HEK293 (cell line): ENCODE data around the gene BFSP2.

Experiments
- CTCF ChIP-seq: fragments of 450-650 bp; formaldehyde crosslinking; IDR thresholded peaks from 2 replicates; pipeline ENCODE4 v1.5.1; 2016; ENCODE audit warnings: missing biosample characterization, missing genetic modification characterization
- KLF8 ChIP-seq: fragments of 450-650 bp; formaldehyde crosslinking; IDR thresholded peaks from 2 replicates; pipeline ENCODE4 v1.5.1; 2016; ENCODE audit warnings: missing biosample characterization, missing genetic modification characterization
- MEIS1 ChIP-seq: sonication (generic); formaldehyde crosslinking; IDR thresholded peaks from 2 replicates; pipeline ENCODE4 v1.8.1; 2022; ENCODE audit warnings: missing genetic modification reagents, mild to moderate bottlenecking, borderline replicate concordance
- ZNF18 ChIP-seq: fragments of 450-650 bp; formaldehyde crosslinking; IDR thresholded peaks from 2 replicates; pipeline ENCODE4 v1.5.1; 2016; ENCODE audit warnings: missing biosample characterization, missing genetic modification characterization
- ZNF19 ChIP-seq: fragments of 450-650 bp; formaldehyde crosslinking; IDR thresholded peaks from 2 replicates; pipeline ENCODE4; 2016; ENCODE audit warnings: missing biosample characterization, missing genetic modification characterization, low read depth
- ZNF391 ChIP-seq: fragments of 450-650 bp; formaldehyde crosslinking; IDR thresholded peaks from 2 replicates; pipeline ENCODE4 v1.5.1; 2016; ENCODE audit warnings: low read depth, missing biosample characterization, missing genetic modification characterization, borderline replicate concordance
- ZNF585B ChIP-seq: fragments of 450-650 bp; formaldehyde crosslinking; IDR thresholded peaks from 2 replicates; pipeline ENCODE4 v1.5.1; 2016; ENCODE audit warnings: missing biosample characterization, missing genetic modification characterization
- ZNF785 ChIP-seq: fragments of 450-650 bp; formaldehyde crosslinking; IDR thresholded peaks from 2 replicates; pipeline ENCODE4 v1.5.1; 2016; ENCODE audit warnings: missing biosample characterization, missing genetic modification characterization

GRCh38 chr3:133515127-133515526, 115.3 kb downstream of the BFSP2 start:
- TF ChIP-seq ZNF19 (tag by site-specific recombination) (no peak), ZNF785 (tag by site-specific recombination) (no peak), ZNF391 (no peak), KLF8 (tag by site-specific recombination) (no peak), MEIS1 (CRISPR knock-in tag) (no peak), ZNF585B (no peak), ZNF18 (tag by site-specific recombination) (no peak), CTCF (no peak)
